ENCODE measurements around the gene ANAPC13.

GRCh38 chr3:134525293-134525692, 39.5 kb upstream of the ANAPC13 start:
- TF ChIP-seq CTCF (conservative IDR thresholded peaks at IDR 0.05; ENCODE audit: low read length) (no peak), EZH2phosphoT487 (IDR thresholded peaks at IDR 0.05; ENCODE audit: borderline replicate concordance) (no peak)
